HG03064 (cell line): ENCODE measurements around the gene RMND5B.
A peak's percentile ranks its signal among the peaks of the same experiment; 100 is the strongest.
"Not testable (repeated sequence)": the region's sequence is repeated elsewhere in the genome, so short reads cannot be mapped to it uniquely, and the experiment has no call there.

Experiments
- ATAC-seq: cut with Tn5 transposase; IDR thresholded peaks from one replicate; pipeline ENCODE4 v1.9.1; 2021; ENCODE audit warnings: low read depth; ENCODE audit not compliant: unreplicated experiment

RMND5B gene, protein sequence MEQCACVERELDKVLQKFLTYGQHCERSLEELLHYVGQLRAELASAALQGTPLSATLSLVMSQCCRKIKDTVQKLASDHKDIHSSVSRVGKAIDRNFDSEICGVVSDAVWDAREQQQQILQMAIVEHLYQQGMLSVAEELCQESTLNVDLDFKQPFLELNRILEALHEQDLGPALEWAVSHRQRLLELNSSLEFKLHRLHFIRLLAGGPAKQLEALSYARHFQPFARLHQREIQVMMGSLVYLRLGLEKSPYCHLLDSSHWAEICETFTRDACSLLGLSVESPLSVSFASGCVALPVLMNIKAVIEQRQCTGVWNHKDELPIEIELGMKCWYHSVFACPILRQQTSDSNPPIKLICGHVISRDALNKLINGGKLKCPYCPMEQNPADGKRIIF

DNA sequence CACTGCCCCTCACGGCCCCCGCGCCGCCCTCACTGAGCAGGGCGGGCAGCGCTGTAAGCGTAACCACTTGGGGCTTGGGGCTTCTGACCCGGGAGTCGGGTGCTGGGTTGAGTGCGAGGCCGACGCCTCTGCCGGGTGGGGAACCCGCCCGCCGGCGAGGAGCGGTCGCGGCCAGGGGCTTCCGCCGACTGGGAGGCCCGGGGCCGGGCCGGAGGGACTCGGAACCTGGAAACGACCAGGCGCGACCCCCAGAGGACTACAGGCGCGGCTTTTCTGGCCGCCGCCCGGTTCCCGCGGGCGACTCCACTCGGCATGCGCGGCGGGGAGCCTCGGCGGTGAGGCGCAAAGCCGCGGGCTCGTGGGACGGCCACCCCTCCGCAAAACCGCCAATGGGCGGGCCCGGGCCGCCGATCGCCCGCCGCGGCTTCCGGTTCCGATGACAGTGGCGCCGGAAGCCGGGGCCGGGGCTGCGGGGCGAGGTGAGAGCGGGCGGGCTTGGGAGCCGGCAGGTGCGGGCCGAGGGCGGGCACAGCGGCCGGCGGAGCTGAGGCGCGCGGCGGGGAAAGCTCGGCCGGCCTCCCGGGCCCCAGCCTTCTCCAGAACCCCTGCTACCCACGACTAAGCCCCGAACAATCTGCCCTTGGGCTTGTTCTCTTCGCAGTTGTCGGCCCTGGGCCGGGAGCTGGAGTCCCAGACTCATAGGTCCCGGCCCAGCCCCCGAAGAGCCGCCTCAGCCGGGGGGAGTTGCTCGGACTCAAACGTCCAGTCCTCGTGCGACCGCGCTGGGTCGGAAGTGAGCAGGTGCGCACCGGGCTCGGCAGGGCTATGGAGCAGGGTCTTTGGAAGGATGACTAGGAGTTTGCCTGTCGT, at the start of gene RMND5B:
TSS of gene RMND5B (plus strand) at position 439 of the 870 bp plus-strand sequence. CDS start 7,106 bp downstream, outside the sequence.
- peak; percentile 94 for ATAC-seq

DNA sequence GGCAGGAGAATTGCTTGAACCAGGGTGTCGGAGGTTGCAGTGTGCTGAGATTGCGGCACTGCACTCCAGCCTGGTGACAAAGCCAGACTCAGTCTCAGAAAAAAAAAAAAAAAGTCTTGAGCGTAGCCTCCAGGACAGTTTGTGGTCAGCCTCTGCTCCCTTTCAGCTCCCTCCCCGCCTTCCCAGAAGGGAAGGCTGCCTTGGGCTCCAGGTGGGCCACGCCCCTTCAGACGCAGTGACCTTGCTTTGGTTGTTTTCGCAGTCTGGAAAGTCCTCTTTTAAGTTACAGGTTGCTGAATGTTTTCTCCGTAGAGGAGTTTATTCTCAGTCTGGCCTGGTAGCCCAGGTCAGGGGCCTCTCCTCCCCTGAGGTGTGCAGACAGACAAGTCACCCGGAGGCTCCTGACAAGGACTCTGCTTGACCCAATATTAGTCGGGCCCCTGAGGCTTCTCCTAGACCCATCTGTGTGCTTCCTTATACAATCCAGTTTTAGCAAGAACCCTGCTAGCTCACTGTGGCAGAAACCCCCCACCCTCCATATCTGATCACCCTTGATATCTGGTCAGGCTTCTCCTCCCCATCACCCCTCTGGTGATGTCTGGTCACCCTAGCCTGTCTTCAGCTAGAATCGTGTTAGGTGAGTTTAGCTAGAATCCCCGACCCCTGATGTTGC, 49.1 kb upstream of the RMND5B start:
- ATAC-seq = no peak

DNA sequence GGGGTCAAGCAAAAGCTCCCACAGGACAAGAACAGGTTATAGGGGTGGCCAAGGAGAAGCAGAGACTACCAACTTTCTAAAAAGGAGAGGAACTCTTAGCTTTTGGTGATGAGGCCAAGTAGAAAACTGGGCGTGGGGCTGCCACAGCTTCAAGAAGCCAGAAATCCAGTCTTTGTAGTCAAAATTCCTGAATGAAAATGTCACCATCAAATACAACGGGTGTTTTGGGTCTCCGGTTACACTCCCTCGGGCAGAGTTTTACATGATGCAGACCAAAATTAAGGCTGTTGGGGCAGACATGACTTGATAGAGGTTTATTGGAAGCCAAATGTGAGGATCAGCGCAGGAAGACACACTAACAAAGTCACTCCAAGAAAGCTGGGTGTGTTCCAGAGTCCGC, 46.9 kb upstream of the RMND5B start:
- ATAC-seq = no peak

GRCh38 chr5:178085316-178085715, 45.5 kb upstream of the RMND5B start:
- no peak for ATAC-seq

DNA sequence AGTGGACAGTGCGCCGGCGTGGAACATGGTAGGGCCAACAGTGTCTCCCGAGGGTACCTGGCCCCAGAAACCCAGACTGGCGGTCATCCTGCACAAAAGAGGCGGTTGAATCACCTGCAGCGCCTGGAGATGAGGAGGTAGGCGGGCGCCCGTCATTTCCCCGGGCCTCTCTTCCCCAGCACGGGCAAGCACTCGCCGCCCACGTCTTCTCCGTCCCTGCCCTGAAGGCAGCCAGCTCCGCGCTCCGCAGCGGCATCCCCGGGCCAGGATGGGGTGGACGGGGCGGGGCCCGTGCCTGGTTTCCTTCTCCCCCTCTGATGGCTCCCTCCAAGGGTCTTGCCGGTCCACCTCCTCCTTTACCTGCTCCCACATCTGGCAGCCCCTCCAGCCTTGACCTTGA, 44.5 kb upstream of the RMND5B start:
- no peak for ATAC-seq

- not testable (repeated sequence) for ATAC-seq
Measured at GRCh38 chr5:178087199-178087598, 43.6 kb upstream of the RMND5B start.

GRCh38 chr5:178090856-178091255, 40.0 kb upstream of the RMND5B start:
- ATAC-seq = no peak

- no peak for ATAC-seq
Measured at GRCh38 chr5:178093134-178093533, 37.7 kb upstream of the RMND5B start.

- no peak for ATAC-seq
Measured at GRCh38 chr5:178094345-178094744, 36.5 kb upstream of the RMND5B start.

DNA sequence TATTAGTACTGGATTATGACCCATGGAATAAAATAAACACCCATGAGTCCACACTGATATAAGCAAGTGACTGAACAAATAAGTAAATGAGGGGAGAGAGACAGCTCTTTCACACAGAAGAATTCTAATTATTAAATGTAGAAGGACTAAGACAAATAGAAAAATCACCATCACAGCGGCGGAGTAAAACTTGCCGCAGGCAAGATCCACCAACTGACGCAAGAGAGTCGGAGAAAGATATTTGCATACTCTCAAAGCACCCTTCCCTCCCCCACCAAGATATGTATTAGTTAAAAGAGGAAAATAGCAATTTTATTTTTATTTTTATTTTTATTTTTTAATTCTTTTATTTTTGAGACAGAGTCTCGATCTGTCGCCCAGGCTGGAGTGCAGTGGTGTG, 32.1 kb upstream of the RMND5B start:
- no peak for ATAC-seq

DNA sequence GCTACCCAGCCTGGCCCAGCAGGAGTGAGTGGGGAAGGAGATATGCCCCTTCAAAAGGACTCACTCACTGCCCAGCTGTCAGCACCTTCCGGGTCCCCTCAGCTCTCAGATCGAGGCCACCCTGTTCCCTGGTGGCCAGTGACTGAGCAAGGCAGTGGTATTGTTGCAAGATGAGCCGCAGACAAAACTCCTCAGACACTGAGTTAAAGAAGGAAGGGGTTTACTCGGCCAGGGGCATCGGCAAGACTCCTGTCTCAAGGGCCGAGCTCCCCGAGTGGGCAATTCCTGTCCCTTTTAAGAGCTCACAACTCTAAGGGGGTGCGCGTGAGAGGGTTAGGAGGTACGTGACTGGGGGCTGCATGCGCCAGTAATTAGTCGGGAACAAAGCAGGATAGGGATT, 27.2 kb upstream of the RMND5B start:
- ATAC-seq = no peak

DNA sequence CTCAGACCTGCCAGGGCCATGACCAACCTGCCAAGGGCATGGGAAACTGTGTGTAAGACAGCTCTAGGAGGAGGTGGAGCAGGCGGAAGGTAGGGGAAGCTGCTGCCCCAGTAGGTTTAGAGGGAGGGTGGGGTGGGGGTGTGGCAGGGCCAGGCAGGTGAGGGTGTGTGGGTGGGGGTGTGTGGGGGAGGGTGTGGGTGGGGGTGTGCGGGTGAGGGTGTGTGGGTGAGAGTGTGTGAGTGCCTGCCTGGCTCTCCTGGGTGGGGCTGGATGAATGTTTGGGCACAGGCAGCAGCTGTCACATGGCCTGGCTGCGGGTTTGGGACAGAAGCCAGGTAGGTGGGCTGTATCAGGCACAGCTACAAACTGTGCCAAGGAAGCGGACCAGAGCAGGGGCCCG, 26.3 kb upstream of the RMND5B start:
- no peak for ATAC-seq

DNA sequence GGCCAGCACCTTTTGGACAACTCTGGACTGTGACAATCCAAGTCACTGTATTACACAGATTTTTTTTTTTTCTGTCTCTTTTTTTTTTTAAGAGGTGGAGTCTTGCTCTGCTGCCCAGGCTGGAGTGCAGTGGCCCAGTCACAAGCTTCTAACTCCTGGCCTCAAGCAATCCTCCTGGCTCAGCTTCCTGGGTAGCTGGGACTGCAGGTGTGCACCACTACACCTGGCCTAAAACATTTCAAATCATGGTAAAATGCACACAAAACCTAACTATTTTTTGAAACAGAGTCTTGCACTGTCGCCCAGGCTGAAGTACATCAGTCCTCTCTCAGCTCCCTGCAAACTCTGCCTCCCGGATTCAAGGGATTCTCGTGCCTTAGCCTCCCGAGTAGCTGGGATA, 24.7 kb upstream of the RMND5B start:
- ATAC-seq = no peak

DNA sequence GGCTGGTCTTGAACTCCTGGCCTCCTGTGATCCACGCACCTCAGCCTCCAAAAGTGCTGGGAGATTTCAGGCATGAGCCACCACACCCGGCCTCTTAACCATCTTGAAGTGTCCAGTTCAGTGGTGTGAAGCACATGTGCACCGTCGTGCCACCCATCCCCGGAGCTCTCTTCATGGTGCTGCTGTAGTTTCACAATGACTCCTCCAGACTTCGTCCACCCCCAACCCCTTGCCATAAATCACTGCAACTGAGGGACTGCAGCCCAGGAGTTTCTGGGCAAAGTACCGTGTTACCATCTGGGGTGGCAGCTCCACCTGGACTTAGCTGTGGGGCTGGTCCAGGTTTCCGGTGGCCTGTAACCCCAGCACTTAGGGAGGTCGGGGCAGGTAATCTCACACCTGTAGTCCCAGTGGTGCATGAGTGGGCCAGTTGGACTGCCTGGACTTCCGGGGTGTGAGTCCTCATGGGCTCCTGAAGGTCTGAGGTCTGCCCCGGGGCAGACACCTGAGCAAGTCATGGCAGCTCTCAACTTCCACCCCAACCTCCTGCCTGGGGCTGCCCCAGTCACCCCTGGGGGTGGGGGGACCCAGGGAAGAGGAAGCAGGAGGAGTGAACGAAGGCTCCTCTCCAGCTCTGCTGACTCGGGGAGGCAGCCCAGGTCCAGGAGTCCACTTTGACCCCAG, 24.1 kb upstream of the RMND5B start:
- ATAC-seq = peak; percentile 64

- no peak for ATAC-seq
Measured at GRCh38 chr5:178107756-178108310, 23.0 kb upstream of the RMND5B start.

DNA sequence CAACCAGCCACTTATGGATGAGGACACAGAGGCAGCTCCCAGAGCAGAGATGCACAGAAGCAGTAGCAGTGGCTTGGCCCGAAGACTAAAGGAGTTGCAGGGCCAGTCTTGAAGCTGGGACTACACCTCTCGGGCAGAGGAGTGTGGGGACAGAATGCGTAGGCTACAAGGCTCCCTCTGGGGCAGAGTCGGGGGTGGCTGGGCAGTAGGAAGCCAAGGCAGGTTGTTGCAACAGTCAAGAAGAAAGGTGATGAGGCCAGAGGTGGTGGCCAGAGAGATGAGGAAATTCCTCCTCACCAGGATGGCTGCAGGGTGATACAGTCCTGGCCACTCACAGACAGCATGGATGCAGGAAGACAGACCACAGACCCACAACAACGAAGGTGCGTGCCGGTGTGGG, 22.4 kb upstream of the RMND5B start:
- ATAC-seq = no peak

- no peak for ATAC-seq
Measured at GRCh38 chr5:178108966-178109365, 21.8 kb upstream of the RMND5B start.

DNA sequence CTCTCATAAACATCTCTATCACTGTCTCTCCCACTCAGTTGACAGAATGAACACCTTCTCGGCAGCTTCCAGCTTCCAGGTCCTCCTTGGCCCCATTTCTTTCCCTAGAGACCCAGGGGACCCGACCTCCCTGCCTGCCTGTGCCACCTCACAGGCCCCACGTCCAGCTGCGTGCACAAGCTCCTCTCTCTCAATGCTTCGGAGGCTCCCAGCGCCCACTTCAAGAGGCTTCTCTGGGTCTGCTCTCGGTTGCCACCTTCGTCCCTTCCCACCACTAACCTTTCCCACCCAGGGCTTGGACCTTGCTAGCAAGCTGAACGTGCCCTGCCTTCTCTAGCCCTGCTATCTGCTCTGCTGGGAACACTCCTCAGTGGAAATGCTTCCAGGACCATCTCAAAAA, 20.3 kb upstream of the RMND5B start:
- no peak for ATAC-seq

DNA sequence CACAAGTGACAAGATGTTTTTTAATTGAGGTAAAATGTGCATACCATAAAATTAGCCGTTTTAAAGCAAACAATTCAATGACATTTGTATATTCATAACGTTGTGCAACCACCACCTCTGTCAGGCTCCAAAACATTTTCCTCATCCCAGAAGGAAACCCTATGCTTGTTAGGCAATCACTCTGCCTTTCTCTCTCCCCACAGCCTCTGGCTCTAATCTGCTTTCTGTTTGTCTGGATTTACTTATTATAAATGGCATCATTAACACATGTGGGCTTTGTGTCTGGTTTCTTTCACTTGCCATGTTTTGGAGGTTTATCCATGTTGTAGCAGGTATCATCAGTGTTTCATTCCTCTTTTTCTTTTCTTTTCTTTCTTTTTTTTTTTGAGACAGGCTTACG, 18.9 kb upstream of the RMND5B start:
- no peak for ATAC-seq

DNA sequence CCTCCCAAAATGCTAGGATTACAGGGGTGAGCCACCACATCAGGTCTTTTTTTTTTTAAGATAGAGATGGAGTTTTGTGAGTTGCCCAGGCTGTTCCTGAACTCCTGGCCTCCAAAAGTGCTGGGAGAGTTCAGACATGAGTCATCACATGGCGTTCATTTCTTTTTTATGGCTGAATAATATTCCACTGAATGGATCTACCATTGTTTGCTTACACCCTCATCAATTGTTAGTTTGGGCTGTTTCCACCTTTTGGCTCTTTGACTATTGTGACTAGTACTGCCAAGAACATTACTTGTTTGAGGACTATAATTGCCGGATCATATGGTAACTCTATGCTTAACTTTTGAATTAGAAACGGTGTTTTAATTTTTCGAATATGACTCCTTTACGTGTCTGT, 18.3 kb upstream of the RMND5B start:
- ATAC-seq = no peak
